HCT116 (cell line): ENCODE data around the gene ERC2. TPM values are rescaled to one million over a fixed set of nuclear protein-coding genes. Genes with fewer than 3 reads are reported as not detected.

Experiments
- ATAC-seq: fragments of 200-7000 bp; cut with Tn5 transposase; 2 replicates; pipeline ENCODE4 v1.9.1; 2020; ENCODE audit warnings: mild to moderate bottlenecking, moderate library complexity
- BruUV-seq: library from RNA; stranded (reverse); fragments of 400-500 nt; replicated peaks from 2 replicates; lab custom pipeline; 2021; lab: Mats Ljungman, UMichigan
- CTCF ChIA-PET: fragments of 300-600 bp; sonication (Branson Sonifier 250); formaldehyde crosslinking; loops from one replicate; lab custom pipeline; 2021; ENCODE audit warnings: antibody characterized with exemption; lab: Charles Lee
- POLR2A ChIA-PET: fragments of 300-600, 350-600 bp; sonication (Branson Sonifier 250); formaldehyde crosslinking; loops from one replicate; lab custom pipeline; 2021; ENCODE audit warnings: antibody characterized with exemption; lab: Charles Lee
- RAD21 ChIA-PET, 2 experiments: fragments of 300-600 bp; sonication (Branson Sonifier 250); formaldehyde crosslinking; loops; one replicate each; lab custom pipeline; 2023; ENCODE audit warnings: low total read pairs in 2 of 2; ENCODE audit not compliant: uncharacterized antibody in 2 of 2, unreplicated experiment in 2 of 2, low non-redundant PET in 1 of 2; lab: Charles Lee
- DNase-seq: peaks from one replicate; pipeline ENCODE4 v3.0.0-alpha.2; 2010; ENCODE audit warnings: low read depth, low spot score
- H2AFZ ChIP-seq: fragments of 200-600 bp; shearing (Covaris generic), sonication (generic); 2 replicates; pipeline ENCODE4 v1.6.1; 2017; ENCODE audit warnings: low read depth, mixed run types, mixed read lengths, antibody characterized with exemption, low read length; ENCODE audit not compliant: poor library complexity, severe bottlenecking
- H3K27ac ChIP-seq: 2 replicates; pipeline ENCODE4 v1.5.1; 2012; ENCODE audit warnings: low read depth, low read length
- H3K27me3 ChIP-seq: fragments of 200-600 bp; sonication (generic); 2 replicates; pipeline ENCODE4 v1.6.1; 2016; ENCODE audit warnings: mixed run types, low read length, mixed read lengths; ENCODE audit not compliant: insufficient read depth
- H3K36me3 ChIP-seq, 2 experiments: fragments of 200-500 bp in 1 of 2; fragments of 200-600 bp in 1 of 2; sonication (Bioruptor generic) in 1 of 2; sonication (generic) in 1 of 2; 2 replicates each; pipeline versions ENCODE4 v1.5.1 to v1.6.1; 2014 to 2016; ENCODE audit warnings: low read length in 2 of 2, inconsistent platforms in 1 of 2, mixed read lengths in 1 of 2, mixed run types in 1 of 2; ENCODE audit not compliant: insufficient read depth in 2 of 2, control insufficient read depth in 1 of 2
- H3K4me1 ChIP-seq, 2 experiments: fragments of 200-600 bp in 1 of 2; sonication (generic) in 1 of 2; 2 replicates each; pipeline versions ENCODE4 v1.5.1 to v1.6.1; 2012 to 2017; ENCODE audit warnings: low read length in 2 of 2, inconsistent platforms in 1 of 2, mild to moderate bottlenecking in 1 of 2, mixed read lengths in 1 of 2, mixed run types in 1 of 2, moderate library complexity in 1 of 2; ENCODE audit not compliant: insufficient read depth in 2 of 2, control insufficient read depth in 1 of 2
- H3K4me2 ChIP-seq: fragments of 200-600 bp; sonication (generic); 2 replicates; pipeline ENCODE4 v1.6.1; 2017; ENCODE audit warnings: mixed run types, low read length, mixed read lengths
- H3K4me3 ChIP-seq, 2 experiments: fragments of 200-600 bp in 1 of 2; sonication (generic) in 1 of 2; replicated peaks in 1 of 2; 2 replicates each; pipeline ENCODE4 v1.5.1; 2011 to 2016; ENCODE audit warnings: low read length in 2 of 2, control low read depth in 1 of 2, low read depth in 1 of 2, mild to moderate bottlenecking in 1 of 2, mixed read lengths in 1 of 2, mixed run types in 1 of 2
- H3K79me2 ChIP-seq: fragments of 200-600 bp; sonication (generic); 2 replicates; pipeline ENCODE4 v1.6.1; 2017; ENCODE audit warnings: mild to moderate bottlenecking, mixed run types, low read length, moderate library complexity, mixed read lengths; ENCODE audit not compliant: insufficient read depth
- H3K9ac ChIP-seq: fragments of 200-600 bp; sonication (generic); 2 replicates; pipeline ENCODE4 v1.6.1; 2016; ENCODE audit warnings: low read length, mixed read lengths
- H3K9me2 ChIP-seq: fragments of 200-600 bp; sonication (generic), shearing (Covaris generic); 2 replicates; pipeline ENCODE4 v1.6.1; 2017; ENCODE audit warnings: mixed run types, mild to moderate bottlenecking, moderate library complexity; ENCODE audit not compliant: insufficient read depth
- H3K9me3 ChIP-seq, 2 experiments: fragments of 200-500 bp in 1 of 2; fragments of 200-600 bp in 1 of 2; sonication (Bioruptor generic) in 1 of 2; sonication (generic) in 1 of 2; 2 replicates each; pipeline ENCODE4 v1.6.1; 2014 to 2017; ENCODE audit warnings: low read length in 2 of 2, mixed read lengths in 2 of 2, inconsistent platforms in 1 of 2, low read depth in 1 of 2, mild to moderate bottlenecking in 1 of 2, mixed run types in 1 of 2, moderate library complexity in 1 of 2; ENCODE audit not compliant: control insufficient read depth in 1 of 2, insufficient read depth in 1 of 2
- H4K20me1 ChIP-seq: fragments of 200-600 bp; sonication (generic), shearing (Covaris generic); 2 replicates; pipeline ENCODE4 v1.6.1; 2017; ENCODE audit warnings: mixed run types, mild to moderate bottlenecking, moderate library complexity; ENCODE audit not compliant: insufficient read depth
- CBX3 ChIP-seq: IDR thresholded peaks from 2 replicates; pipeline ENCODE4 v1.6.1; 2012; ENCODE audit warnings: low read depth
- CEBPB ChIP-seq: IDR thresholded peaks from 2 replicates; pipeline ENCODE4 v1.6.1; 2012; ENCODE audit warnings: low read depth
- EGR1 ChIP-seq: IDR thresholded peaks from 2 replicates; pipeline ENCODE4 v1.6.1; 2012; ENCODE audit warnings: low read depth
- ELF1 ChIP-seq: IDR thresholded peaks from 2 replicates; pipeline ENCODE4 v1.6.1; 2012; ENCODE audit warnings: low read depth, borderline replicate concordance
- EZH2 ChIP-seq: fragments of 200-600 bp; sonication (generic); IDR thresholded peaks from 2 replicates; pipeline ENCODE4 v1.6.1; 2017; ENCODE audit warnings: antibody characterized with exemption, mixed run types
- EZH2phosphoT487 ChIP-seq: fragments of 200-600 bp; IDR thresholded peaks from 2 replicates; pipeline ENCODE4 v1.6.1; 2018; ENCODE audit warnings: antibody characterized with exemption, borderline replicate concordance
- FOSL1 ChIP-seq: IDR thresholded peaks from 2 replicates; pipeline ENCODE4 v1.6.1; 2012; ENCODE audit warnings: low read depth
- JUND ChIP-seq: IDR thresholded peaks from 2 replicates; pipeline ENCODE4 v1.6.1; 2012
- RAD21 ChIP-seq: IDR thresholded peaks from 2 replicates; pipeline ENCODE4 v1.6.1; 2012; ENCODE audit warnings: low read depth, mild to moderate bottlenecking
- SIN3A ChIP-seq: IDR thresholded peaks from 2 replicates; pipeline ENCODE4 v1.6.1; 2012; ENCODE audit warnings: low read depth
- SP1 ChIP-seq: IDR thresholded peaks from 2 replicates; pipeline ENCODE4 v1.6.1; 2012; ENCODE audit warnings: low read depth
- SRF ChIP-seq: IDR thresholded peaks from 2 replicates; pipeline ENCODE4 v1.6.1; 2012; ENCODE audit warnings: low read depth
- TCF7L2 ChIP-seq: IDR thresholded peaks from 2 replicates; pipeline ENCODE4 v1.7.0; 2011; ENCODE audit warnings: borderline replicate concordance, inconsistent platforms; ENCODE audit not compliant: insufficient read depth, insufficient read length; ENCODE audit errors: extremely low read depth
- ZNF274 ChIP-seq: fragments of 200-500 bp; sonication (Bioruptor generic); IDR thresholded peaks from 2 replicates; pipeline ENCODE4 v1.6.1; 2014; ENCODE audit warnings: mild to moderate bottlenecking, low read depth, low read length, inconsistent platforms
- intact Hi-C: fragments of 100-400 bp; cut with micrococcal nuclease; formaldehyde crosslinking; loops from 2 replicates; pipeline ENCODE4 v1.10.0; 2022
- total RNA-seq: library from RNA; stranded (reverse); gene quantifications from one replicate; pipeline ENCODE4 v1.2.1, GENCODE V29; 2021; ENCODE audit not compliant: unreplicated experiment
- TF ChIP-seq, protein P1 (sequence below): IDR thresholded peaks from 2 replicates; pipeline ENCODE4 v1.6.1; 2012; ENCODE audit warnings: low read depth
- TF ChIP-seq, protein P2 (sequence below): IDR thresholded peaks from 2 replicates; pipeline ENCODE4 v1.6.1; 2011; ENCODE audit warnings: mild to moderate bottlenecking, low read length, moderate library complexity; ENCODE audit not compliant: insufficient replicate concordance; ENCODE audit errors: extremely low read depth
- TF ChIP-seq, protein P3 (sequence below): IDR thresholded peaks from 2 replicates; pipeline ENCODE4 v1.6.1; 2012
- TF ChIP-seq, protein P4 (sequence below), 3 experiments: fragments of 200-600 bp in 1 of 3; sonication (generic) in 1 of 3; IDR thresholded peaks in 2 of 3; conservative IDR thresholded peaks in 1 of 3; 2 replicates each; pipeline ENCODE4 v1.5.1; 2012 to 2017; ENCODE audit warnings: low read depth in 2 of 3, low read length in 2 of 3, antibody characterized with exemption in 1 of 3, borderline replicate concordance in 1 of 3, control low read depth in 1 of 3, mild to moderate bottlenecking in 1 of 3, mixed read lengths in 1 of 3, mixed run types in 1 of 3, moderate library complexity in 1 of 3; ENCODE audit not compliant: insufficient read depth in 1 of 3
- TF ChIP-seq, protein P5 (sequence below): IDR thresholded peaks from 2 replicates; pipeline ENCODE4 v1.6.1; 2012

Gene ERC2
- total RNA-seq, 1 experiment from 2014 or later: not detected

DNA sequence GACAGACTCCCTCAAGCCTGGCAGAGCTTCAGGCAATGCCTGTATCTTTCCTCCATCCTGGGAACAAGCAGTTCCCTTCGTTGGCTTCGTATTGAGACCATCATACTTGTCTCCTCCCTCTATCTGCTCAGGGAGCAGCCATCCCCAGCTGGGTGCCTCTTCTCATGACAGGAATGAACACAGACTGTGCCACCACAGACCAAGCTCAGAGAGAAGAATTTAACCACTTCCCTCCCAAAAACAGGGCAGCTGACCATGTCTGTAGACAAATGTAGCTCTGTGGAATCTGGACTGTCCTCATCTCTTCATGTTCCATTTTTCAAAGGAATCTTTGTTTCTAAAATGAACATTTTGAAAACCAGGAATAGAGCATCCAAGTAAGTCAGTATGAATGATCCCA is 245.4 kb downstream of the ERC2 start:
- ChIA-PET POLR2A (no interaction called here), CTCF (no interaction called here), RAD21 (no interaction called here)
- H3K27ac ChIP-seq: no peak overlapping the region
- DNase-seq (no peak), ATAC-seq (no peak)
- H3K9me2 ChIP-seq: no peaks in the 10 kb centered on the region
- H3K4me2 ChIP-seq: no peak overlapping the region
- no peaks in the 10 kb centered on the region for H3K36me3 ChIP-seq
- no peak overlapping the region for H3K4me3 ChIP-seq
- H4K20me1 ChIP-seq: no peaks in the 10 kb centered on the region
- TF ChIP-seq ZNF274 (no peak), JUND (no peak), EZH2phosphoT487 (no peak), ELF1 (no peak), FOSL1 (no peak), RAD21 (no peak), CEBPB (no peak), SP1 (no peak), SRF (no peak), EZH2 (no peak), CBX3 (no peak), EGR1 (no peak), SIN3A (no peak), TCF7L2 (no peak)
- TF ChIP-seq, protein P1, sequence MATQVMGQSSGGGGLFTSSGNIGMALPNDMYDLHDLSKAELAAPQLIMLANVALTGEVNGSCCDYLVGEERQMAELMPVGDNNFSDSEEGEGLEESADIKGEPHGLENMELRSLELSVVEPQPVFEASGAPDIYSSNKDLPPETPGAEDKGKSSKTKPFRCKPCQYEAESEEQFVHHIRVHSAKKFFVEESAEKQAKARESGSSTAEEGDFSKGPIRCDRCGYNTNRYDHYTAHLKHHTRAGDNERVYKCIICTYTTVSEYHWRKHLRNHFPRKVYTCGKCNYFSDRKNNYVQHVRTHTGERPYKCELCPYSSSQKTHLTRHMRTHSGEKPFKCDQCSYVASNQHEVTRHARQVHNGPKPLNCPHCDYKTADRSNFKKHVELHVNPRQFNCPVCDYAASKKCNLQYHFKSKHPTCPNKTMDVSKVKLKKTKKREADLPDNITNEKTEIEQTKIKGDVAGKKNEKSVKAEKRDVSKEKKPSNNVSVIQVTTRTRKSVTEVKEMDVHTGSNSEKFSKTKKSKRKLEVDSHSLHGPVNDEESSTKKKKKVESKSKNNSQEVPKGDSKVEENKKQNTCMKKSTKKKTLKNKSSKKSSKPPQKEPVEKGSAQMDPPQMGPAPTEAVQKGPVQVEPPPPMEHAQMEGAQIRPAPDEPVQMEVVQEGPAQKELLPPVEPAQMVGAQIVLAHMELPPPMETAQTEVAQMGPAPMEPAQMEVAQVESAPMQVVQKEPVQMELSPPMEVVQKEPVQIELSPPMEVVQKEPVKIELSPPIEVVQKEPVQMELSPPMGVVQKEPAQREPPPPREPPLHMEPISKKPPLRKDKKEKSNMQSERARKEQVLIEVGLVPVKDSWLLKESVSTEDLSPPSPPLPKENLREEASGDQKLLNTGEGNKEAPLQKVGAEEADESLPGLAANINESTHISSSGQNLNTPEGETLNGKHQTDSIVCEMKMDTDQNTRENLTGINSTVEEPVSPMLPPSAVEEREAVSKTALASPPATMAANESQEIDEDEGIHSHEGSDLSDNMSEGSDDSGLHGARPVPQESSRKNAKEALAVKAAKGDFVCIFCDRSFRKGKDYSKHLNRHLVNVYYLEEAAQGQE: no peak
- TF ChIP-seq, protein P2, sequence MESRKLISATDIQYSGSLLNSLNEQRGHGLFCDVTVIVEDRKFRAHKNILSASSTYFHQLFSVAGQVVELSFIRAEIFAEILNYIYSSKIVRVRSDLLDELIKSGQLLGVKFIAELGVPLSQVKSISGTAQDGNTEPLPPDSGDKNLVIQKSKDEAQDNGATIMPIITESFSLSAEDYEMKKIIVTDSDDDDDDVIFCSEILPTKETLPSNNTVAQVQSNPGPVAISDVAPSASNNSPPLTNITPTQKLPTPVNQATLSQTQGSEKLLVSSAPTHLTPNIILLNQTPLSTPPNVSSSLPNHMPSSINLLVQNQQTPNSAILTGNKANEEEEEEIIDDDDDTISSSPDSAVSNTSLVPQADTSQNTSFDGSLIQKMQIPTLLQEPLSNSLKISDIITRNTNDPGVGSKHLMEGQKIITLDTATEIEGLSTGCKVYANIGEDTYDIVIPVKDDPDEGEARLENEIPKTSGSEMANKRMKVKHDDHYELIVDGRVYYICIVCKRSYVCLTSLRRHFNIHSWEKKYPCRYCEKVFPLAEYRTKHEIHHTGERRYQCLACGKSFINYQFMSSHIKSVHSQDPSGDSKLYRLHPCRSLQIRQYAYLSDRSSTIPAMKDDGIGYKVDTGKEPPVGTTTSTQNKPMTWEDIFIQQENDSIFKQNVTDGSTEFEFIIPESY: no peak
- TF ChIP-seq, protein P3, sequence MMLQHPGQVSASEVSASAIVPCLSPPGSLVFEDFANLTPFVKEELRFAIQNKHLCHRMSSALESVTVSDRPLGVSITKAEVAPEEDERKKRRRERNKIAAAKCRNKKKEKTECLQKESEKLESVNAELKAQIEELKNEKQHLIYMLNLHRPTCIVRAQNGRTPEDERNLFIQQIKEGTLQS: no peak
- TF ChIP-seq, protein P4, sequence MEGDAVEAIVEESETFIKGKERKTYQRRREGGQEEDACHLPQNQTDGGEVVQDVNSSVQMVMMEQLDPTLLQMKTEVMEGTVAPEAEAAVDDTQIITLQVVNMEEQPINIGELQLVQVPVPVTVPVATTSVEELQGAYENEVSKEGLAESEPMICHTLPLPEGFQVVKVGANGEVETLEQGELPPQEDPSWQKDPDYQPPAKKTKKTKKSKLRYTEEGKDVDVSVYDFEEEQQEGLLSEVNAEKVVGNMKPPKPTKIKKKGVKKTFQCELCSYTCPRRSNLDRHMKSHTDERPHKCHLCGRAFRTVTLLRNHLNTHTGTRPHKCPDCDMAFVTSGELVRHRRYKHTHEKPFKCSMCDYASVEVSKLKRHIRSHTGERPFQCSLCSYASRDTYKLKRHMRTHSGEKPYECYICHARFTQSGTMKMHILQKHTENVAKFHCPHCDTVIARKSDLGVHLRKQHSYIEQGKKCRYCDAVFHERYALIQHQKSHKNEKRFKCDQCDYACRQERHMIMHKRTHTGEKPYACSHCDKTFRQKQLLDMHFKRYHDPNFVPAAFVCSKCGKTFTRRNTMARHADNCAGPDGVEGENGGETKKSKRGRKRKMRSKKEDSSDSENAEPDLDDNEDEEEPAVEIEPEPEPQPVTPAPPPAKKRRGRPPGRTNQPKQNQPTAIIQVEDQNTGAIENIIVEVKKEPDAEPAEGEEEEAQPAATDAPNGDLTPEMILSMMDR (IDR thresholded peaks at IDR 0.05 in 2 of 3, conservative IDR thresholded peaks at IDR 0.05 in 1 of 3; ENCODE audit: borderline replicate concordance in 1 of 3, insufficient read depth in 1 of 3, low read depth in 2 of 3, low read length in 2 of 3): no peak
- TF ChIP-seq, protein P5, sequence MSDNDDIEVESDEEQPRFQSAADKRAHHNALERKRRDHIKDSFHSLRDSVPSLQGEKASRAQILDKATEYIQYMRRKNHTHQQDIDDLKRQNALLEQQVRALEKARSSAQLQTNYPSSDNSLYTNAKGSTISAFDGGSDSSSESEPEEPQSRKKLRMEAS: no peak
- intact Hi-C loops: no loop called here
- no TSS peak for BruUV-seq
- H3K4me1 ChIP-seq: no peaks in the 10 kb centered on the region
- H2AFZ ChIP-seq: no peak overlapping the region
- H3K9me3 ChIP-seq: no peaks in the 10 kb centered on the region
- no peaks in the 10 kb centered on the region for H3K79me2 ChIP-seq
- H3K27me3 ChIP-seq: peaks cover 4% of the 10 kb centered on the region; the same call in 1 of the 2 replicates
- no peak overlapping the region for H3K9ac ChIP-seq
